Astrocyte (in vitro differentiated cells and primary cell): Measurements from ENCODE around the gene DLK2. TPM values are rescaled to one million over a fixed set of nuclear protein-coding genes. Genes with fewer than 3 reads are reported as not detected.

Experiments used
- DNase-seq: peaks from one replicate; pipeline ENCODE4 v3.0.0-alpha.2; 2010; ENCODE audit warnings: low read depth
- FAIRE-seq: peaks from 2 replicates; lab custom pipeline; 2011; peaks lifted over from hg19 to GRCh38; lab: Jason Lieb, UNC
- H2AFZ ChIP-seq: 2 replicates; pipeline ENCODE4 v1.6.0; 2012; ENCODE audit warnings: low read depth, low read length, inconsistent platforms
- H3K27ac ChIP-seq: 2 replicates; pipeline ENCODE4 v1.5.1; 2011; ENCODE audit warnings: low read depth, low read length, inconsistent platforms
- H3K27me3 ChIP-seq: 2 replicates; pipeline ENCODE4 v1.6.0; 2011; ENCODE audit warnings: low read length, inconsistent platforms; ENCODE audit not compliant: insufficient read depth
- H3K36me3 ChIP-seq: 2 replicates; pipeline ENCODE4 v1.5.1; 2011; ENCODE audit warnings: low read length, inconsistent platforms; ENCODE audit not compliant: insufficient read depth
- H3K4me1 ChIP-seq: 2 replicates; pipeline ENCODE4 v1.5.1; 2011; ENCODE audit warnings: low read length, inconsistent platforms; ENCODE audit not compliant: insufficient read depth
- H3K4me2 ChIP-seq: 2 replicates; pipeline ENCODE4 v1.6.0; 2012; ENCODE audit warnings: low read length, inconsistent platforms
- H3K4me3 ChIP-seq: 2 replicates; pipeline ENCODE4 v1.5.1; 2011; ENCODE audit warnings: low read depth, mild to moderate bottlenecking, low read length, inconsistent platforms; ENCODE audit not compliant: insufficient read depth
- H3K79me2 ChIP-seq: 2 replicates; pipeline ENCODE4 v1.6.0; 2012; ENCODE audit warnings: mild to moderate bottlenecking, low read length, inconsistent platforms; ENCODE audit not compliant: insufficient read depth
- H3K9ac ChIP-seq: 2 replicates; pipeline ENCODE4 v1.6.0; 2012; ENCODE audit warnings: mild to moderate bottlenecking, low read length, inconsistent platforms
- H3K9me3 ChIP-seq: 2 replicates; pipeline ENCODE4 v1.5.1; 2012; ENCODE audit warnings: low read depth, mild to moderate bottlenecking, low read length, inconsistent platforms; ENCODE audit not compliant: insufficient read depth
- H4K20me1 ChIP-seq: 2 replicates; pipeline ENCODE4 v1.6.0; 2012; ENCODE audit warnings: low read length, inconsistent platforms; ENCODE audit not compliant: insufficient read depth
- H3K27ac Mint-ChIP-seq: one replicate; pipeline ENCODE4 v1.8.0; 2021; ENCODE audit warnings: mild to moderate bottlenecking, mixed read lengths; ENCODE audit not compliant: unreplicated experiment
- H3K27me3 Mint-ChIP-seq: one replicate; pipeline ENCODE4 v1.8.0; 2021; ENCODE audit warnings: low read depth, mixed read lengths; ENCODE audit not compliant: unreplicated experiment
- H3K36me3 Mint-ChIP-seq: one replicate; pipeline ENCODE4 v1.8.0; 2021; ENCODE audit warnings: low read depth, mixed read lengths; ENCODE audit not compliant: unreplicated experiment
- H3K4me1 Mint-ChIP-seq: one replicate; pipeline ENCODE4 v1.8.0; 2021; ENCODE audit warnings: low read depth, mixed read lengths; ENCODE audit not compliant: unreplicated experiment
- H3K4me3 Mint-ChIP-seq: one replicate; pipeline ENCODE4 v1.8.0; 2021; ENCODE audit warnings: mild to moderate bottlenecking, moderate library complexity, mixed read lengths; ENCODE audit not compliant: unreplicated experiment
- H3K9me3 Mint-ChIP-seq: one replicate; pipeline ENCODE4 v1.8.0; 2021; ENCODE audit warnings: mild to moderate bottlenecking, mixed read lengths; ENCODE audit not compliant: unreplicated experiment
- EZH2 ChIP-seq: IDR thresholded peaks from 2 replicates; pipeline ENCODE4 v1.6.1; 2012; ENCODE audit warnings: mild to moderate bottlenecking, low read length, inconsistent platforms; ENCODE audit not compliant: insufficient read depth
- total RNA-seq: library from RNA; stranded (reverse); gene quantifications from 2 replicates; pipeline ENCODE4 v1.2.1, GENCODE V29; 2021
- TF ChIP-seq, protein P1 (sequence below): IDR thresholded peaks from 2 replicates; pipeline ENCODE4 v1.5.1; 2011; ENCODE audit warnings: low read depth, mild to moderate bottlenecking, inconsistent platforms, low read length, moderate library complexity; ENCODE audit not compliant: insufficient read depth

Gene DLK2
- total RNA-seq, 1 donor from 2014 or later = 0.68 TPM

DNA sequence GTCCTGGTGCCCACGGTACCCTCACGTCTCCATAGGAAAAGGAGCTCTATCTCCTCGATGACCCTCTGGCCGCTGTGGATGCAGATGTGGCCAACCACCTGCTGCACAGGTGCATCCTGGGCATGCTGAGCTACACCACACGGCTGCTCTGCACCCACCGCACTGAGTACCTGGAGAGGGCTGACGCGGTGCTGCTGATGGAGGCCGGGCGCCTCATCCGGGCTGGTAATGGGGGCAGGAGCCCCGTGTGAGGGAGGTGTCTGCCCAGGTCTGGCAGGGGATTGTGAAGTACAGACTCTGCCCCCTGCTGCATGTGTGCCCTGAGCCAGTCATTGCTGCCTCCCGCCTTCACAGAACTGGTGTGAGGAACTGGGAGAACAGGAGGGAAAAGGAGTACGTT is 12.4 kb downstream of the DLK2 start:
- H3K9me3 ChIP-seq = no peaks in the 10 kb centered on the region
- Mint-ChIP-seq H3K27ac (peak overlapping the region; percentile 18), H3K36me3 (peaks cover 33% of the 10 kb centered on the region), H3K4me3 (no peak overlapping the region), H3K9me3 (no peaks in the 10 kb centered on the region), H3K27me3 (no peaks in the 10 kb centered on the region), H3K4me1 (no peaks in the 10 kb centered on the region)
- H3K4me1 ChIP-seq = no peaks in the 10 kb centered on the region
- no peak overlapping the region for H3K27ac ChIP-seq
- no peaks in the 10 kb centered on the region for H3K79me2 ChIP-seq
- H3K4me3 ChIP-seq = no peak overlapping the region
- no peak overlapping the region for H3K9ac ChIP-seq
- H3K4me2 ChIP-seq = no peak overlapping the region
- TF ChIP-seq, protein P1, sequence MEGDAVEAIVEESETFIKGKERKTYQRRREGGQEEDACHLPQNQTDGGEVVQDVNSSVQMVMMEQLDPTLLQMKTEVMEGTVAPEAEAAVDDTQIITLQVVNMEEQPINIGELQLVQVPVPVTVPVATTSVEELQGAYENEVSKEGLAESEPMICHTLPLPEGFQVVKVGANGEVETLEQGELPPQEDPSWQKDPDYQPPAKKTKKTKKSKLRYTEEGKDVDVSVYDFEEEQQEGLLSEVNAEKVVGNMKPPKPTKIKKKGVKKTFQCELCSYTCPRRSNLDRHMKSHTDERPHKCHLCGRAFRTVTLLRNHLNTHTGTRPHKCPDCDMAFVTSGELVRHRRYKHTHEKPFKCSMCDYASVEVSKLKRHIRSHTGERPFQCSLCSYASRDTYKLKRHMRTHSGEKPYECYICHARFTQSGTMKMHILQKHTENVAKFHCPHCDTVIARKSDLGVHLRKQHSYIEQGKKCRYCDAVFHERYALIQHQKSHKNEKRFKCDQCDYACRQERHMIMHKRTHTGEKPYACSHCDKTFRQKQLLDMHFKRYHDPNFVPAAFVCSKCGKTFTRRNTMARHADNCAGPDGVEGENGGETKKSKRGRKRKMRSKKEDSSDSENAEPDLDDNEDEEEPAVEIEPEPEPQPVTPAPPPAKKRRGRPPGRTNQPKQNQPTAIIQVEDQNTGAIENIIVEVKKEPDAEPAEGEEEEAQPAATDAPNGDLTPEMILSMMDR = no peak
- TF ChIP-seq EZH2 = no peak
- DNase-seq = no peak
- no peak for FAIRE-seq
- no peak overlapping the region for H2AFZ ChIP-seq
- H3K27me3 ChIP-seq = no peaks in the 10 kb centered on the region
- H4K20me1 ChIP-seq = no peaks in the 10 kb centered on the region
- peaks cover 14% of the 10 kb centered on the region for H3K36me3 ChIP-seq

DNA sequence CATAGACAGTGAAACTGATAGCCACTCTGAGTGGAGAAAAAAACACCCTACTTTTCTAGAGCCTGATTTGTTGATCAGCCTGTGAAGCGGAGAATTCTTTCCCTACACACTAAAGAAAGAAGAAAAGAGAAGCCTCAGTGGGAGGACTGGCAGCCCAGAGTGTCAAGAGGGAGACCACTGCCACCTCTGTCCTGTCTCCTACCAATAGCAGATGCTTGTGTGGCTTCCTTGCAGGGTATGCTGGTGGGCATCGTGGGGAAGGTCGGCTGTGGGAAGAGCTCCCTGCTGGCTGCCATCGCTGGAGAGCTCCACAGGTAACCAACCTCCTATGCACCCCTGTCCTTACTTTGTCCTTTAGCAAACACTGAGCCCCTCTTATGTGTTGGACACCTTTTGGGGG is 17.6 kb downstream of the DLK2 start:
- Mint-ChIP-seq H3K27ac (no peak overlapping the region), H3K9me3 (no peaks in the 10 kb centered on the region), H3K36me3 (peaks cover 27% of the 10 kb centered on the region), H3K27me3 (no peaks in the 10 kb centered on the region), H3K4me3 (no peak overlapping the region), H3K4me1 (peaks cover 16% of the 10 kb centered on the region)
- DNase-seq = no peak
- Histone ChIP-seq H3K9me3 (no peaks in the 10 kb centered on the region), H2AFZ (no peak overlapping the region), H3K4me3 (no peak overlapping the region), H3K27me3 (no peaks in the 10 kb centered on the region), H3K79me2 (no peaks in the 10 kb centered on the region), H3K4me1 (peaks cover 14% of the 10 kb centered on the region), H3K4me2 (no peak overlapping the region), H3K27ac (no peak overlapping the region), H3K9ac (no peak overlapping the region), H4K20me1 (peaks cover 8% of the 10 kb centered on the region), H3K36me3 (peaks cover 3% of the 10 kb centered on the region)
- TF ChIP-seq, protein P1 = no peak
- TF ChIP-seq EZH2 = no peak
- FAIRE-seq = no peak

DNA sequence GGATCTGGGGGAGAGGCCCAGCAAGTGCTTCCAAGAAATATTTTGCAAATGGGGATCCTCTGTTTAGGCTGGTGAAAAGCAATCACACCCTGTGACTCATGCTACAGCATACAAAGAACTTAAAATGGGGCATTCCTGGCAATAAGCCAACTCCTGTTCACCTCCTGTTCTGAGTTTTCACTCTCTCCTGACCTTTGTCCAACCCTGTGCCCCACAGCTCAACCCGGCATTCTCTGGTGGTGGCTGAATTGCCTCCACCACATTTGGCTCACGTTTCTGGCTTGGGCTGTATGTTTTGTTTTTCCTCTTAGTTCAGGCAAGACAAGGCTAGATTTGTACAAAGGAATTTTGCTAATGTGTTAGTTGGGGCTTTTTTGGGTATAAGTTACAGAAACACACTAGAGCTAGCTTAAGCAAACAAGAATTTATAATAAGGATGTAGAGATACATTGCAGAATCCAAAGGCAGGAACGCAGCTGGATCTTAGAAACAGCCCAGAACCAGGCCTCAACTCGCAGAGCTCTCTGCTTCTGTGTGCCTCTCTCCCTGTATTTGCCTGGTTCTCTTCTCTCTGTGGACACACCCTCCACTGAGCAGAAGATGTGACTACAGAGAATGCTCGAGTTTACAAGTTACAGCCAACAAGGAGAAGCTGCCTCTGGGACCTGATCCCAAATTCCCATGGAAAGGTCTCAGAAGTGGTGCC is 18.6 kb downstream of the DLK2 start:
- Histone ChIP-seq H3K4me1 (peaks cover 14% of the 10 kb centered on the region), H3K9ac (no peak overlapping the region), H3K79me2 (no peaks in the 10 kb centered on the region), H3K36me3 (peaks cover 3% of the 10 kb centered on the region), H3K4me2 (peak overlapping the region; percentile 12), H3K27ac (no peak overlapping the region), H3K27me3 (no peaks in the 10 kb centered on the region), H4K20me1 (peaks cover 14% of the 10 kb centered on the region), H3K9me3 (no peaks in the 10 kb centered on the region), H3K4me3 (no peak overlapping the region), H2AFZ (no peak overlapping the region)
- TF ChIP-seq EZH2 = no peak
- TF ChIP-seq, protein P1 = no peak
- H3K9me3 Mint-ChIP-seq = no peaks in the 10 kb centered on the region
- peaks cover 28% of the 10 kb centered on the region for H3K36me3 Mint-ChIP-seq
- no peak overlapping the region for H3K4me3 Mint-ChIP-seq
- peak overlapping the region; percentile 5 for H3K27ac Mint-ChIP-seq
- DNase-seq (peak; percentile 64), FAIRE-seq (peak; percentile 50)
- H3K4me1 Mint-ChIP-seq = peaks cover 16% of the 10 kb centered on the region
- H3K27me3 Mint-ChIP-seq = no peaks in the 10 kb centered on the region
